Lower lobe of right lung (tissue), 2 donors: ENCODE results near the gene ZSWIM4. TPM values are rescaled to one million over a fixed set of nuclear protein-coding genes. Genes with fewer than 3 reads are reported as not detected.

ENCODE experiments used
- ATAC-seq, 2 donors: fragments of 200-7000 bp; cut with Tn5 transposase; one replicate each; pipeline ENCODE4 v1.9.1; 2020 to 2022; ENCODE audit warnings: mild to moderate bottlenecking in 2 of 2, moderate library complexity in 2 of 2
- DNase-seq: peaks from one replicate; pipeline ENCODE4 v3.0.0-alpha.2; 2020
- H3K27ac ChIP-seq: fragments of 200-600 bp; one replicate; pipeline ENCODE4 v1.8.0; 2022
- H3K27me3 ChIP-seq: fragments of 200-600 bp; one replicate; pipeline ENCODE4 v1.8.0; 2022; ENCODE audit warnings: low read depth
- H3K36me3 ChIP-seq: fragments of 200-600 bp; one replicate; pipeline ENCODE4 v1.8.0; 2022; ENCODE audit warnings: mild to moderate bottlenecking
- H3K4me1 ChIP-seq: fragments of 200-600 bp; one replicate; pipeline ENCODE4 v1.8.0; 2022
- H3K4me3 ChIP-seq: fragments of 200-600 bp; one replicate; pipeline ENCODE4 v1.8.0; 2022; ENCODE audit warnings: mild to moderate bottlenecking
- H3K9me3 ChIP-seq: fragments of 200-600 bp; one replicate; pipeline ENCODE4 v1.8.0; 2022
- intact Hi-C: fragments of 100-400 bp; cut with DNase I; formaldehyde crosslinking; loops from one replicate; pipeline ENCODE4 v1.11.0; 2022
- total RNA-seq: library from RNA; stranded (reverse); fragmentation: NEBNext Ultra II Directional; extraction: Animal tissue kit (Norgen Biotek cat#: 25700); gene quantifications from one replicate; pipeline ENCODE4 v1.2.1, GENCODE V29; 2021
- TF ChIP-seq, protein P1 (sequence below): fragments of 200-600 bp; IDR thresholded peaks from one replicate; pipeline ENCODE4 v1.8.0; 2022; ENCODE audit warnings: antibody characterized with exemption, mild to moderate bottlenecking
- donor health status: DM: no; HTN: yes; CAD: no; lungs with severe emphysema.

ZSWIM4 gene
- total RNA-seq, 1 donor from 2014 or later: 7.4 TPM

GRCh38 chr19:13806728-13807127 lies 11.5 kb downstream of the ZSWIM4 start:
- intact Hi-C loops: no loop called here
- Histone ChIP-seq H3K4me3 (no peak overlapping the region), H3K27me3 (no peaks in the 10 kb centered on the region), H3K4me1 (no peaks in the 10 kb centered on the region), H3K9me3 (no peaks in the 10 kb centered on the region), H3K27ac (no peak overlapping the region), H3K36me3 (peaks cover 33% of the 10 kb centered on the region)
- ATAC-seq (no peak), DNase-seq (no peak)
- TF ChIP-seq, protein P1, sequence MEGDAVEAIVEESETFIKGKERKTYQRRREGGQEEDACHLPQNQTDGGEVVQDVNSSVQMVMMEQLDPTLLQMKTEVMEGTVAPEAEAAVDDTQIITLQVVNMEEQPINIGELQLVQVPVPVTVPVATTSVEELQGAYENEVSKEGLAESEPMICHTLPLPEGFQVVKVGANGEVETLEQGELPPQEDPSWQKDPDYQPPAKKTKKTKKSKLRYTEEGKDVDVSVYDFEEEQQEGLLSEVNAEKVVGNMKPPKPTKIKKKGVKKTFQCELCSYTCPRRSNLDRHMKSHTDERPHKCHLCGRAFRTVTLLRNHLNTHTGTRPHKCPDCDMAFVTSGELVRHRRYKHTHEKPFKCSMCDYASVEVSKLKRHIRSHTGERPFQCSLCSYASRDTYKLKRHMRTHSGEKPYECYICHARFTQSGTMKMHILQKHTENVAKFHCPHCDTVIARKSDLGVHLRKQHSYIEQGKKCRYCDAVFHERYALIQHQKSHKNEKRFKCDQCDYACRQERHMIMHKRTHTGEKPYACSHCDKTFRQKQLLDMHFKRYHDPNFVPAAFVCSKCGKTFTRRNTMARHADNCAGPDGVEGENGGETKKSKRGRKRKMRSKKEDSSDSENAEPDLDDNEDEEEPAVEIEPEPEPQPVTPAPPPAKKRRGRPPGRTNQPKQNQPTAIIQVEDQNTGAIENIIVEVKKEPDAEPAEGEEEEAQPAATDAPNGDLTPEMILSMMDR: no peak

GRCh38 chr19:13807421-13808021 lies 12.3 kb downstream of the ZSWIM4 start:
- TF ChIP-seq, protein P1: no peak
- no peak for ATAC-seq
- Histone ChIP-seq H3K4me1 (no peaks in the 10 kb centered on the region), H3K36me3 (peaks cover 35% of the 10 kb centered on the region), H3K27me3 (no peaks in the 10 kb centered on the region), H3K9me3 (no peaks in the 10 kb centered on the region), H3K4me3 (no peak overlapping the region), H3K27ac (no peak overlapping the region)
- intact Hi-C loops: no loop called here
- no peak for DNase-seq

- Histone ChIP-seq H3K27me3 (no peaks in the 10 kb centered on the region), H3K9me3 (no peaks in the 10 kb centered on the region), H3K4me3 (no peak overlapping the region), H3K4me1 (no peaks in the 10 kb centered on the region), H3K27ac (no peak overlapping the region), H3K36me3 (peaks cover 45% of the 10 kb centered on the region)
- intact Hi-C loops: no loop called here
- ATAC-seq (peak in 1 of 2 donors; percentile 19), DNase-seq (no peak)
- TF ChIP-seq, protein P1: no peak
These were observed 13.6 kb downstream of the ZSWIM4 start for GRCh38 chr19:13808856-13809255.

DNA sequence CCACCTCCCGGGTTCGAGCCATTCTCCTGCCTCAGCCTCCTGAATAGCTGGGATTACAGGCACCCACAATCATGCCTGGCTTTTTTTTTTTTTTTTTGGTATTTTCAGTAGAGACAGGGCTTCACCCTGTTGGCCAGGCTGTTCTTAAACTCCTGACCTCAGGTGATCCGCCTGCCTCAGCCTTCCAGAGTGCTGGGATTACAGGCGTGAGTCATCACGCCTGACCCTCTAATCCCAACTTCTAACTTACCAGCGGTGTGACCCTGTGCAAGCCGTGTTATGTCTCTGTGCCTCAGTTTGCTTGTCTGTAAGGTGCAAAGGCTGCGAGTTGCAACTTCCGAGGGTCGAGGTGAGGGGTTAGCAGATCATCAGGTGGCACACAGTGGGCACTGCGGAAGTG lies 17.3 kb downstream of the ZSWIM4 start:
- TF ChIP-seq, protein P1: no peak
- intact Hi-C loops: no loop called here
- Histone ChIP-seq H3K27me3 (no peaks in the 10 kb centered on the region), H3K36me3 (peaks cover 62% of the 10 kb centered on the region), H3K27ac (no peak overlapping the region), H3K9me3 (no peaks in the 10 kb centered on the region), H3K4me1 (no peaks in the 10 kb centered on the region), H3K4me3 (no peak overlapping the region)
- DNase-seq: no peak
- ATAC-seq: no peak

- H3K36me3 ChIP-seq: peaks cover 59% of the 10 kb centered on the region
- no peaks in the 10 kb centered on the region for H3K4me1 ChIP-seq
- TF ChIP-seq, protein P1: no peak
- ATAC-seq (no peak), DNase-seq (no peak)
- no peak overlapping the region for H3K27ac ChIP-seq
- H3K27me3 ChIP-seq: no peaks in the 10 kb centered on the region
- intact Hi-C loops: no loop called here
- no peak overlapping the region for H3K4me3 ChIP-seq
- H3K9me3 ChIP-seq: no peaks in the 10 kb centered on the region
These were observed 17.9 kb downstream of the ZSWIM4 start for GRCh38 chr19:13813147-13813546.

DNA sequence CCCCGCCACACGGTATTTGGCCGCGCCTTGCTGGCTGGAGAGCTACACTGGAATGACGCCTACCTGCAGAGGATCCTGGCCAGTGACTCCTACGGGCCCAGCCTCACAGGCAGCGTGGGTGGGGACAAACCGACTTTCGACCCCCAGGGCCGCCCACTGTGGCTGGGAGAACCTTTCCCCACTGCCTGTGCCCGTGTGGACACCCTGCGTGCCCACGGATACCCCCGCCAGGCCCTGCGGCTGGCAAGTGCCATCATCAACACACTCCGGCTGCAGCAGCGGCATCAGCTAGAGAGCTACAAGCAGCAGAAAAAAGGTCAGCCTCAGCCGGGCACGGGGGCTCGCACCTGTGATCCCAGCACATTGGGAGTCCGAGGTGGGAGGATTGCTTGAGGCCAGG lies 19.3 kb downstream of the ZSWIM4 start:
- H3K4me1 ChIP-seq: no peaks in the 10 kb centered on the region
- intact Hi-C loops: no loop called here
- TF ChIP-seq, protein P1: no peak
- H3K27ac ChIP-seq: no peak overlapping the region
- H3K4me3 ChIP-seq: no peak overlapping the region
- H3K9me3 ChIP-seq: no peaks in the 10 kb centered on the region
- H3K27me3 ChIP-seq: no peaks in the 10 kb centered on the region
- peaks cover 45% of the 10 kb centered on the region for H3K36me3 ChIP-seq
- DNase-seq: no peak
- no peak for ATAC-seq
